Kidney glomerular epithelial cell (primary cell): ENCODE results near the gene PROSER2.
"Not testable (repeated sequence)": the region's sequence is repeated elsewhere in the genome, so short reads cannot be mapped to it uniquely, and the experiment has no call there.

ENCODE experiments used
- DNase-seq: peaks from one replicate; lab custom pipeline; 2025; lab: John Stamatoyannopoulos, UW

PROSER2 gene

GRCh38 chr10:11835704-11836103 lies 12.5 kb downstream of the PROSER2 start:
- no peak for DNase-seq

DNA sequence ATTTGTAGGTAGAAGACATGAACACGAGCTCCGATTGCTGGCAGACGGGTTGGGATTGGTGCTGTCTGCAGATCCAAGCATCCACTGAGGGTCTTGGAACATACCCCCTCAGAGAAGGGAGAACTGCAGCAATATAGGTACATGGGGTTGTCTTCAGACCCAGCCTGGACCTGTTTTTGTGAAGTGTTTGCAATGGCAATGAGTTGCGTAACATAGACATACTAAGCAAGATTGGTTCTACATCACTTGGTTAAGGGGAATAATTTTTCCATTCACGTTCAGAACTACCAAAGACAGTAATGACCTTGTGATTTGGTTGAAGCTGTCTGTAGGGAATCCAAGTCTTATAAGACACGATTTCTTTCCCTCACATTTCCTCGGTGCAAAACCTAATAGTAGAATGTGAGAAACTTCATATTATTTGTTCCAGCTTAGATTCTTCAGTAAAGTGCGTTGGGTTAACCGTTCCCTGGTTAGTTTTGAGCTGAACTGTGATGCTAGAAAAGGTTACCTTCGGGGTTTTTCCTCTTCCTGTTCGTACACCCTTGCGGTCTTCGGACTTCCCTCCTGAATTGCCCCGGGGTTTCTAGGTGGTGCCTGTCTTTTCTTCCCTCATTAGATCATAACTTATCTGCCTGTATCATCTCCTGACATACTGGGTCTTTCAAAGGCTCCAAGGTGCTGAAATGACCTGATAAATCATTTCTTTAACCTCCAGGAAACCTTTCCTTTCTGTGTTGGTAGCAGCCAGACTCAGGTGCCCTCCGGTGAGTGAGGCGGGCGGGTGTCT lies 14.4 kb downstream of the PROSER2 start:
- no peak for DNase-seq

GRCh38 chr10:11838298-11838852 lies 15.2 kb downstream of the PROSER2 start:
- DNase-seq: no peak

- no peak for DNase-seq
These were observed 18.2 kb downstream of the PROSER2 start for GRCh38 chr10:11841375-11841774.

- no peak for DNase-seq
These were observed 19.3 kb downstream of the PROSER2 start for GRCh38 chr10:11842411-11842810.

DNA sequence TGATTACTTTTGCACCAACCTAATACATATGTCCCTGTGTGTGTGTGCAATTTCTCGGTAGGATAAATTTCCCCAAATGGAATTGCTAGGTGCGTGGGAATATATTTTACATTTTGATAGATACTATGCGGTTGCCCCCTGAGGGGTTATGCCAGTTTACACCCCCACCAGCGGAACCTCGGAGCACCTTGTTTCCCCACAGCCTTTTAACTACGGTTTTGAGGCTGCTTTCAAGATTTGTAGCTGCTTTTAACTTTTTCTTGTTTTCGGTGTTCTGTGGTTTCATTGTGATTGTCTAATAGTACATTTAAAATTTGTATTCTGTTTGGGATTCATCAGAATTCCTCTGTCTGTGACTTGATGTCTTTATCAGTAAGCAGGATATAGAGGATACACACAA lies 22.0 kb downstream of the PROSER2 start:
- DNase-seq: no peak

GRCh38 chr10:11846542-11846941 lies 23.4 kb downstream of the PROSER2 start:
- DNase-seq: no peak

- DNase-seq: no peak
These were observed 26.1 kb downstream of the PROSER2 start for GRCh38 chr10:11849277-11849676.

GRCh38 chr10:11849911-11850310 lies 26.8 kb downstream of the PROSER2 start:
- DNase-seq: no peak

GRCh38 chr10:11851910-11852309 lies 28.8 kb downstream of the PROSER2 start:
- no peak for DNase-seq

- DNase-seq: not testable (repeated sequence)
These were observed 29.5 kb downstream of the PROSER2 start for GRCh38 chr10:11852637-11853036.

DNA sequence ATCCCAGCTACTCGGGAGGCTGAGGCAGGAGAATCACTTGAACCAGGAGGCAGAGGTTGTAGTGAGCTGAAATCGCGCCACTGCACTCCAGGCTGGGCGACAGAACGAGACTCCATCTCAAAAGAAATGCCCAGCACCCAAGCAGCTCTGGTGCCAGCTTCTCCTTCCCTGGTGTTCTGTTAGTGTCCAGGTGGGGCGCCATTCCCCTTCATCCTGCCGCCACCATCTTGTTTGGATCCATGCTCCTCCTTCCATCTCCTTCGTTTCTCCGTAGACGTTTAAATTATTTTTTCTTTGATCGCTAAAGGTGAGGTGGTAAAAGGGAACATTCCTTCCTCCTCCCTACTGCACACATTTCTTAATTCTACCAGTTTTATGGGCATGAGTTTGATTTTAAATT lies 30.3 kb downstream of the PROSER2 start:
- no peak for DNase-seq

DNA sequence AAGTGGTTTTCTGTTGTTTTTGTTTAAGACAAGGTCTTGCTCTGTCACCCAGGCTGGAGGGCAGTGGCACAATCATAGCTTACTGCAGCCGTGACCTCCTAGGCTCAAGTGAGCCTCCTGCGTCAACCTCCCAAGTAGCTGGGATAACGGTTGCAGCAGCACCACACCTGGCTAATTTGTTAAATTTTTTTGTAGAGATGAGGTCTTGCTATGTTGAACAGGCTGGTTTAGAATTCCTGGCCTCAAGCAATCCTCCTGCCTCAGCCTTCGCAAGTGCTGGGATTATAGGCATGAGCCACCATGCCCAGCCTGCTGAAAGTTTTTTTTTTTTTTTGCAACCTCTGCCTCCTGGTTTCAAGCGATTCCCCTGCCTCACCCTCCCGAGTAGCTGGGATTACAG lies 31.1 kb downstream of the PROSER2 start:
- no peak for DNase-seq

DNA sequence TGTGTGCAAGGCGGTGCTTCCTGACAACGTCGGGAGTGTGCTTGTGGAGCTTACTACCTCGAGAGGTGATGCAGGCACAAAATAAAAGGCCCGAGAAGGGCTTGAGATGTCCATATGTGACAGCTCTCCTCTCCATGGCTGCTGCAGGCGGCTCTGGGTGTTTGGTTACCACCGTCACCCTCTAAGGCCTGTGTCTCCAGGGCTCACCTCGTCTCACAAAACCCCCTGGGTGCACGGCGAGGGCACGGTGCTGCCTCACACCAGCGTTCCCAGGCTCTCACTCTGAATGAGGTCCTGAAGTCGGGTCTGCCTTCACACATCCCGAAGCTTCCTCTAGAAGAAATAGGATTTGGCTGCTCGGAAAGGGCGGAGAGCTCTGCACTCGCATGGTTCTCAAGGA lies 32.9 kb downstream of the PROSER2 start:
- no peak for DNase-seq

GRCh38 chr10:11856678-11857077 lies 33.5 kb downstream of the PROSER2 start:
- DNase-seq: no peak

- no peak for DNase-seq
These were observed 34.9 kb downstream of the PROSER2 start for GRCh38 chr10:11858093-11858492.

DNA sequence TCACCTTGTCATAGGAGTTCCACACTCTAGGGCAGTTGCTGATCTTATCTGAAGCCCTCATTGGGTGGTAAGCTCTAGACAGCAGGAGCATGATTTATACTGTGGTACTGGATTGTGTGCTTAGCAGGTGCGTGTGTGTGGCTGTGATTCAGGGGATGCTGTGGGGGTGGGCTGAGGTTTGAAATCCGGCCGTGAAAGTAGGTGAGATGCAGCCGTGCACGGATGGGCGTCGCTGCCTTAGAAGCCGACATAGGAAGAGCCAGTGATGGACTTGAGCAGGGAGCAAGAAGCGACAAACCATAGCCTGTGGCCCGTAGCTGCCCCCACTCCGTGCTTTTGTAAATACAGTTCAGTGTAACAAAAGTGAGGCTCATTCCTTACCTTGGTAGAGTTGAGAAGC lies 38.2 kb downstream of the PROSER2 start:
- DNase-seq: no peak

DNA sequence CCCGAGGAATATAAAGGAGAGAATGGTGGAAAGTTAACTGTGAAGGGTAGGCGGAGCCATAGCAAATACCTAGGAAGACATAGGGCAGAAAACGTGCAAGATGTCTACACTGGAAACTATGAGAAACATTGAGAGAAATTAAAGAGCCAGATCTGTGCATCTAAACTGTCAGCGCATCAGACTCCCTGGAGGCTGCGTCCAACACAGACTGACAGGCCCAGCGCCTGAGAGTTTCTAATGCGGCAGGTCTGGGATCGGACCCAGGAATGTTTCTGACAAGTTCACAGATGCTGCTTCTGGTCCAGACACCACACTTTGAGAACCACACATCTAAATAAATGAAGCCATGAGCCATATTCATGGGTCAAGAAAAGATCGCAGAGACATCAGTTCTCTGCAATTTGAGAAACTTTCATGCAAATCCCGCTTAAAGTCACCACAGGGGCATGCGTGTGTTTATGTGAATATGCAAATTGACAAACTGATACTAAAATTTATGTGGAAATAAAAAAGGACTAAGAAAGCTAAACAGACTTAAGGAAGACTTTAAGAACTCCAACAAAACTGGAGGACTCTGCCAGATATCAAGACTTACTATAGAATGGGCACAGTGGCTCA lies 38.8 kb downstream of the PROSER2 start:
- DNase-seq: no peak

DNA sequence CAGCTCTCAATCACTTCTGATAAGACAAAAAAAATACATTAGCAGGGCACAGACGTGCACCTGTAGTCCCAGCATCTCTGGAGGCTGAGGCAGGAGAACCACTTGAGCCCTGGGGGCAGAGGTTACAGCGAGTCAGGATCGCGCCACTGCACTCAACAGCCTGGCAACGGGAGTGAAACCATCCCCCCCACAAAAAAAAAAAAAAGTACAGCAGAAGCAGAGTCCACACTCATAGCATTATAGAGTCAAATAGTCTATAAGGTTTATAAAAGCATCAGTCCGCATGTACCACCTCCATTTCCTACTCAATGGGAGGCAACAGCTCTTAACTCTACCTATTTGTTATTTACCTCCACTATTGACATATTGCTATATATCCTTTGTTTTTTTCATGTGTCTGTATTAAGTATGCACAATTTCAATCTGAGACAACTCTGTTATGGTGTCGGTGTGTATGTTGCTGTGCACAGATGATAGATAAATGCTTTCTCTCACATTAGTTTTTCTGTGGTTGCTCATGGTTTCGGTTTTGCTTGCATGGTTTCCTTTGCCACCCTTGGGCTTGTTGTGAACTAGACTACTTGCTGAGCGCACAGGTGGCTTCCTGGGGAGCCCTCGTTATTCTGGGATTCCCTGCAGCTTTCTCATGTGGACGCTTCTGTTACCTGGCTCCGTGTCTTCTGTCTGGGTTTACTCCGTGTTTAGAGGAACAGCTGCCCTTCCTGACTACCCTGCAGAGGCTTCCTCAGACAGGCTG lies 40.4 kb downstream of the PROSER2 start:
- no peak for DNase-seq

GRCh38 chr10:11864727-11865126 lies 41.6 kb downstream of the PROSER2 start:
- no peak for DNase-seq

GRCh38 chr10:11865561-11865960 lies 42.4 kb downstream of the PROSER2 start:
- DNase-seq: no peak

DNA sequence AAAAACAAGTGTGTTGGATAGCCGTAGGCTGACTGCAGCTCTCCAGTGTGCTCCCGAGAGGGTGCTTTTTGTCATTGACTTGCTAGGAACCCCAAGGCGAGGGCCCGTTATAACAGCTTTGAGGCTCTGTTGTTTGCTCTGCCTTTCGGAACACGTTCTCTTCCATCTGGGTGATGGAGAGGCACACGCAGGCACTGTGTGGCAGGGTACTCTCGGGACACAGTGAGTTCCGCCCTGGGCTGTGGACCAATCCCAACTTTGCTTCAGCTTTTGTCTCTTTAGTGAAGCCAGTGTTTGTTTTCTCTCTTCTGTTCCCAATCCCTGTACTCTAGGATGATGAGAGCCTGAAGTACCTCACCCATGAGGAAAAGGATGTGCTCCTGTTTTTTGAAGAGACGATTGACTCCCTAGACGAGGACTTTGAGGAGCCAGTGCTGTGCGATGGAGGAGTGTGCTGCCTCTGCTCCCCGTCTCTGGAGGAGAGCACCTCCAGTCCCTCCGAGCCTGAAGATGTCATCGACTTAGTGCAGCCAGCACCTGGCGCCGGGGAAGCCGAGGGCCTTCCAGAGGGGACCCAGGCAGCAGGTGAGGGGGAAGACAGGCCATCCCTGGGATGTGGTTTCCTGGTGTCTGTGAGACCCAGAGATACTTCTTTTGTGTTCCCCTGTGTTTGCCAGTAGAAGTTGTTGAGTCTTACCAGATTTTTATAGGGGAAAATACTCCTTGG lies 43.2 kb downstream of the PROSER2 start:
- no peak for DNase-seq
